H9 (cell line): Measurements from ENCODE around the gene OR52E5. TPM values are rescaled to one million over a fixed set of nuclear protein-coding genes. Genes with fewer than 3 reads are reported as not detected.
A peak's percentile ranks its signal among the peaks of the same experiment; 100 is the strongest.

Source experiments
- DNase-seq: peaks from one replicate; pipeline ENCODE4 v3.0.0-alpha.2; 2017
- H2AFZ ChIP-seq: one replicate; pipeline ENCODE4 v1.6.1; 2013; ENCODE audit warnings: mild to moderate bottlenecking, low read length, control low read depth, moderate library complexity
- H2AK5ac ChIP-seq: 2 replicates; pipeline ENCODE4 v1.6.1; 2013; ENCODE audit warnings: low read length, control low read depth, mixed read lengths; ENCODE audit not compliant: insufficient read length
- H2BK120ac ChIP-seq: one replicate; pipeline ENCODE4 v1.6.1; 2013; ENCODE audit warnings: low read depth, mild to moderate bottlenecking, low read length, control low read depth, inconsistent platforms; ENCODE audit not compliant: poor library complexity, severe bottlenecking
- H2BK12ac ChIP-seq: 2 replicates; pipeline ENCODE4 v1.6.1; 2013; ENCODE audit warnings: low read length, control low read depth, mixed read lengths, low read depth; ENCODE audit not compliant: insufficient read length
- H2BK15ac ChIP-seq: 2 replicates; pipeline ENCODE4 v1.6.1; 2013; ENCODE audit warnings: low read depth, low read length, control low read depth
- H2BK20ac ChIP-seq: one replicate; pipeline ENCODE4 v1.6.1; 2013; ENCODE audit warnings: low read depth, mild to moderate bottlenecking, low read length, control low read depth, inconsistent platforms; ENCODE audit not compliant: poor library complexity, severe bottlenecking
- H2BK5ac ChIP-seq: 2 replicates; pipeline ENCODE4 v1.6.1; 2013; ENCODE audit warnings: low read length, control low read depth, mixed read lengths; ENCODE audit not compliant: insufficient read length
- H3K14ac ChIP-seq: 2 replicates; pipeline ENCODE4 v1.6.1; 2013; ENCODE audit warnings: low read length, control low read depth; ENCODE audit not compliant: insufficient read depth
- H3K18ac ChIP-seq: 2 replicates; pipeline ENCODE4 v1.6.1; 2013; ENCODE audit warnings: low read depth, mild to moderate bottlenecking, mixed read lengths, low read length, control low read depth; ENCODE audit not compliant: insufficient read length
- H3K23ac ChIP-seq: 2 replicates; pipeline ENCODE4 v1.6.1; 2013; ENCODE audit warnings: low read length, control low read depth, mixed read lengths, low read depth; ENCODE audit not compliant: insufficient read length
- H3K23me2 ChIP-seq: 2 replicates; pipeline ENCODE4 v1.6.1; 2013; ENCODE audit warnings: low read depth, mild to moderate bottlenecking, mixed read lengths, low read length, control low read depth; ENCODE audit not compliant: insufficient read length, poor library complexity, severe bottlenecking
- H3K27ac ChIP-seq: 2 replicates; pipeline ENCODE4 v1.5.1; 2013; ENCODE audit warnings: low read length, control low read depth, mixed read lengths, low read depth; ENCODE audit not compliant: insufficient read length
- H3K27me3 ChIP-seq: 2 replicates; pipeline ENCODE4 v1.6.1; 2013; ENCODE audit warnings: low read length, control low read depth, inconsistent platforms; ENCODE audit not compliant: insufficient read depth
- H3K4ac ChIP-seq: 2 replicates; pipeline ENCODE4 v1.6.1; 2013; ENCODE audit warnings: low read depth, mild to moderate bottlenecking, control low read depth, inconsistent platforms, low read length, moderate library complexity
- H3K4me1 ChIP-seq: 2 replicates; pipeline ENCODE4 v1.6.1; 2013; ENCODE audit warnings: low read length, control low read depth, inconsistent platforms; ENCODE audit not compliant: insufficient read depth
- H3K4me2 ChIP-seq: 2 replicates; pipeline ENCODE4 v1.6.1; 2013; ENCODE audit warnings: low read length, control low read depth, mixed read lengths; ENCODE audit not compliant: insufficient read length, insufficient read depth
- H3K56ac ChIP-seq: 2 replicates; pipeline ENCODE4 v1.6.1; 2013; ENCODE audit warnings: low read depth, mild to moderate bottlenecking, mixed read lengths, low read length, control low read depth; ENCODE audit not compliant: insufficient read length
- H3K79me1 ChIP-seq: 2 replicates; pipeline ENCODE4 v1.6.1; 2013; ENCODE audit warnings: low read depth, mild to moderate bottlenecking, moderate library complexity, low read length, control low read depth, inconsistent platforms; ENCODE audit not compliant: insufficient read depth, poor library complexity, severe bottlenecking
- H3K79me2 ChIP-seq: 2 replicates; pipeline ENCODE4 v1.6.1; 2013; ENCODE audit warnings: low read length, control low read depth, inconsistent platforms; ENCODE audit not compliant: insufficient read depth
- H3K9ac ChIP-seq: 2 replicates; pipeline ENCODE4 v1.6.1; 2013; ENCODE audit warnings: low read length, control low read depth, mixed read lengths; ENCODE audit not compliant: insufficient read length; ENCODE audit errors: extremely low read depth
- H3K9me3 ChIP-seq: one replicate; pipeline ENCODE4 v1.6.1; 2013; ENCODE audit warnings: low read depth, low read length, inconsistent platforms; ENCODE audit not compliant: control insufficient read depth
- H3T11ph ChIP-seq: one replicate; pipeline ENCODE4 v1.6.1; 2013; ENCODE audit warnings: mild to moderate bottlenecking, low read length, control low read depth, inconsistent platforms
- H4K20me1 ChIP-seq: one replicate; pipeline ENCODE4 v1.6.1; 2013; ENCODE audit not compliant: control insufficient read depth, insufficient read length, insufficient read depth
- H4K5ac ChIP-seq: 2 replicates; pipeline ENCODE4 v1.6.1; 2013; ENCODE audit warnings: low read depth, mild to moderate bottlenecking, mixed read lengths, low read length, control low read depth; ENCODE audit not compliant: insufficient read length
- H4K8ac ChIP-seq: replicated peaks from 2 replicates; pipeline ENCODE4 v1.6.1; 2013; ENCODE audit warnings: low read length, control low read depth, mixed read lengths, low read depth; ENCODE audit not compliant: insufficient read length
- H4K91ac ChIP-seq: 2 replicates; pipeline ENCODE4 v1.6.1; 2013; ENCODE audit warnings: low read depth, mild to moderate bottlenecking, moderate library complexity, mixed read lengths, low read length, control low read depth; ENCODE audit not compliant: insufficient read length
- H3K27ac Mint-ChIP-seq, 3 experiments: 2 replicates in 2 of 3; 3 replicates in 1 of 3; pipeline ENCODE4 v1.8.0; 2020 to 2021; ENCODE audit warnings: mixed read lengths in 3 of 3, mild to moderate bottlenecking in 1 of 3, moderate library complexity in 1 of 3
- H3K27me3 Mint-ChIP-seq: 2 replicates; pipeline ENCODE4 v1.8.0; 2021; ENCODE audit warnings: low read depth, mild to moderate bottlenecking, moderate library complexity, mixed read lengths
- H3K36me3 Mint-ChIP-seq, 3 experiments: 2 replicates in 2 of 3; 3 replicates in 1 of 3; pipeline ENCODE4 v1.8.0; 2020 to 2021; ENCODE audit warnings: low read depth in 3 of 3, mixed read lengths in 3 of 3; ENCODE audit not compliant: insufficient read depth in 1 of 3
- H3K4me1 Mint-ChIP-seq, 2 experiments: 2 replicates each; pipeline ENCODE4 v1.8.0; 2020; ENCODE audit warnings: mixed read lengths in 2 of 2
- H3K4me3 Mint-ChIP-seq, 2 experiments: 2 replicates in 1 of 2; 3 replicates in 1 of 2; pipeline ENCODE4 v1.8.0; 2020 to 2021; ENCODE audit warnings: mild to moderate bottlenecking in 2 of 2, mixed read lengths in 2 of 2, moderate library complexity in 1 of 2
- H3K9me3 Mint-ChIP-seq, 2 experiments: 2 replicates in 1 of 2; 3 replicates in 1 of 2; pipeline ENCODE4 v1.8.0; 2020; ENCODE audit warnings: mild to moderate bottlenecking in 2 of 2, mixed read lengths in 2 of 2, moderate library complexity in 1 of 2
- CTCF ChIP-seq: fragments of 200-600 bp; sonication (generic); conservative IDR thresholded peaks from 3 replicates; pipeline ENCODE4 v1.8.0; 2021; ENCODE audit warnings: antibody characterized with exemption, mild to moderate bottlenecking
- WGBS: extraction: QIAGEN DNeasy Blood & Tissue Kit; methylation state at CpG from one replicate; pipeline ENCODE4 v1.1.7; 2013; ENCODE audit warnings: missing lambda C conversion rate, low lambda C conversion rate, mixed read lengths; ENCODE audit not compliant: insufficient read length; ENCODE audit errors: extremely low coverage; 5-methylcytosine and 5-hydroxymethylcytosine counted together
- total RNA-seq: library from RNA; stranded (reverse); gene quantifications from 2 replicates; pipeline ENCODE4 v1.2.1, GENCODE V29; 2021

The OR52E5 gene
- total RNA-seq, 1 experiment from 2014 or later: not detected

- Histone ChIP-seq H2AK5ac (no peak overlapping the region), H4K91ac (no peak overlapping the region), H3K4me2 (no peak overlapping the region), H3K79me2 (no peaks in the 10 kb centered on the region), H3T11ph (no peak overlapping the region), H3K27ac (no peak overlapping the region), H3K23ac (no peak overlapping the region), H2BK15ac (no peak overlapping the region), H2BK120ac (no peak overlapping the region), H2BK5ac (no peak overlapping the region), H3K79me1 (no peaks in the 10 kb centered on the region), H2AFZ (no peak overlapping the region), H2BK12ac (no peak overlapping the region), H3K23me2 (no peaks in the 10 kb centered on the region), H4K8ac (no peak overlapping the region), H3K4ac (no peak overlapping the region), H2BK20ac (no peak overlapping the region), H3K27me3 (no peaks in the 10 kb centered on the region), H3K9ac (no peak overlapping the region), H3K14ac (no peak overlapping the region), H3K9me3 (no peaks in the 10 kb centered on the region), H4K20me1 (no peaks in the 10 kb centered on the region), H3K18ac (no peak overlapping the region), H3K56ac (no peak overlapping the region), H3K4me1 (no peaks in the 10 kb centered on the region), H4K5ac (no peak overlapping the region)
- H3K9me3 Mint-ChIP-seq: no peaks in the 10 kb centered on the region
- TF ChIP-seq CTCF: peak; percentile 71
- no CpG with 5 or more reads among the region's 4 CpGs for WGBS
- H3K27me3 Mint-ChIP-seq: no peaks in the 10 kb centered on the region
- DNase-seq: no peak
- H3K36me3 Mint-ChIP-seq: no peaks in the 10 kb centered on the region
- no peak overlapping the region for H3K4me3 Mint-ChIP-seq
- H3K27ac Mint-ChIP-seq: no peak overlapping the region
- H3K4me1 Mint-ChIP-seq: peaks cover 0 to 10% of the 10 kb centered on the region in 2 experiments; a peak in 2 of 4 replicates
Measured at GRCh38 chr11:5891216-5891800, 1.7 kb upstream of the OR52E5 start.
